WTC11 (cell line): ENCODE measurements around the gene ABCA5. TPM values are rescaled to one million over a fixed set of nuclear protein-coding genes. Genes with fewer than 3 reads are reported as not detected.

Experiments used
- ATAC-seq: fragments of 200-7000 bp; cut with Tn5 transposase; 2 replicates; pipeline ENCODE4 v1.10.0; 2021; ENCODE audit warnings: mild to moderate bottlenecking, moderate library complexity
- CTCF ChIA-PET: fragments of 300-600 bp; sonication (Branson Sonifier 250); formaldehyde crosslinking; loops from one replicate; lab custom pipeline; 2021; ENCODE audit warnings: antibody characterized with exemption; lab: Charles Lee
- POLR2A ChIA-PET: fragments of 350-600 bp; sonication (Branson Sonifier 250); formaldehyde crosslinking; loops from one replicate; lab custom pipeline; 2021; ENCODE audit warnings: antibody characterized with exemption; lab: Charles Lee
- DNase-seq: peaks from one replicate; pipeline ENCODE4 v3.0.0; 2021; ENCODE audit warnings: low spot score
- H3K27ac Mint-ChIP-seq: 2 replicates; pipeline ENCODE4 v1.8.0; 2021; ENCODE audit warnings: mixed read lengths
- H3K27me3 Mint-ChIP-seq: 2 replicates; pipeline ENCODE4 v1.8.0; 2021; ENCODE audit warnings: low read depth, mild to moderate bottlenecking, moderate library complexity, mixed read lengths
- H3K36me3 Mint-ChIP-seq: 2 replicates; pipeline ENCODE4 v1.8.0; 2021; ENCODE audit warnings: mixed read lengths
- H3K4me1 Mint-ChIP-seq: 2 replicates; pipeline ENCODE4 v1.8.0; 2022; ENCODE audit warnings: mixed read lengths
- H3K4me3 Mint-ChIP-seq: 2 replicates; pipeline ENCODE4 v1.8.0; 2021; ENCODE audit warnings: mild to moderate bottlenecking, moderate library complexity, mixed read lengths
- H3K9me3 Mint-ChIP-seq: 2 replicates; pipeline ENCODE4 v1.8.0; 2021; ENCODE audit warnings: mixed read lengths
- ATF2 ChIP-seq: sonication (generic); formaldehyde crosslinking; IDR thresholded peaks from 2 replicates; pipeline ENCODE4 v1.8.1; 2022; ENCODE audit warnings: low read depth, missing genetic modification reagents, borderline replicate concordance
- CBFB ChIP-seq: sonication (generic); formaldehyde crosslinking; IDR thresholded peaks from 2 replicates; pipeline ENCODE4 v1.8.1; 2022; ENCODE audit warnings: mild to moderate bottlenecking, low read depth, missing genetic modification reagents
- CREM ChIP-seq: sonication (generic); formaldehyde crosslinking; IDR thresholded peaks from 2 replicates; pipeline ENCODE4 v1.8.1; 2022; ENCODE audit warnings: mild to moderate bottlenecking, missing genetic modification reagents, moderate library complexity
- ERG ChIP-seq: fragments of 250-450 bp; sonication (Bioruptor Pico); IDR thresholded peaks from 2 replicates; pipeline ENCODE4 v1.8.0; 2021; ENCODE audit warnings: mild to moderate bottlenecking
- ETV6 ChIP-seq: sonication (generic); formaldehyde crosslinking; IDR thresholded peaks from 2 replicates; pipeline ENCODE4 v1.8.1; 2022; ENCODE audit warnings: mild to moderate bottlenecking, missing genetic modification reagents
- GRHL2 ChIP-seq: fragments of 250-450 bp; sonication (Bioruptor Pico); IDR thresholded peaks from 2 replicates; pipeline ENCODE4 v1.8.0; 2022; ENCODE audit warnings: mild to moderate bottlenecking, moderate library complexity; ENCODE audit not compliant: insufficient replicate concordance, severe bottlenecking
- GTF2I ChIP-seq: fragments of 250-450 bp; sonication (Bioruptor Pico); conservative IDR thresholded peaks from 2 replicates; pipeline ENCODE4 v1.4.0; 2021; ENCODE audit warnings: mild to moderate bottlenecking
- JAZF1 ChIP-seq: fragments of 250-450 bp; sonication (Bioruptor Pico); IDR thresholded peaks from 2 replicates; pipeline ENCODE4 v1.9.0; 2021; ENCODE audit warnings: moderate library complexity, mild to moderate bottlenecking, inconsistent platforms
- NFE2L1 ChIP-seq: sonication (generic); formaldehyde crosslinking; IDR thresholded peaks from 2 replicates; pipeline ENCODE4 v1.8.1; 2023; ENCODE audit warnings: missing genetic modification reagents
- NR3C1 ChIP-seq: sonication (generic); formaldehyde crosslinking; conservative IDR thresholded peaks from 2 replicates; pipeline ENCODE4 v1.8.1; 2023; ENCODE audit warnings: low read depth, mild to moderate bottlenecking, missing genetic modification reagents
- PRRX2 ChIP-seq: fragments of 250-450 bp; sonication (Bioruptor Pico); IDR thresholded peaks from 2 replicates; pipeline ENCODE4 v1.8.0; 2021; ENCODE audit warnings: mild to moderate bottlenecking
- RORB ChIP-seq: fragments of 250-450 bp; sonication (Bioruptor Pico); IDR thresholded peaks from 2 replicates; pipeline ENCODE4 v1.9.0; 2021; ENCODE audit warnings: mild to moderate bottlenecking
- SMAD4 ChIP-seq: sonication (generic); formaldehyde crosslinking; IDR thresholded peaks from 2 replicates; pipeline ENCODE4 v1.8.0; 2022; ENCODE audit warnings: mild to moderate bottlenecking, missing genetic modification reagents
- SP1 ChIP-seq: sonication (generic); formaldehyde crosslinking; conservative IDR thresholded peaks from 2 replicates; pipeline ENCODE4 v1.8.1; 2022; ENCODE audit warnings: missing genetic modification reagents
- ZBTB21 ChIP-seq: sonication (generic); formaldehyde crosslinking; IDR thresholded peaks from 2 replicates; pipeline ENCODE4 v1.8.1; 2023; ENCODE audit warnings: mild to moderate bottlenecking, missing genetic modification reagents, borderline replicate concordance
- ZNF425 ChIP-seq: fragments of 250-450 bp; sonication (Bioruptor Pico); conservative IDR thresholded peaks from 2 replicates; pipeline ENCODE4 v1.9.0; 2021; ENCODE audit warnings: mild to moderate bottlenecking
- total RNA-seq: library from RNA; stranded (reverse); gene quantifications from 3 replicates; pipeline ENCODE4 v1.2.3, GENCODE V29; 2021
- TF ChIP-seq, protein P1 (sequence below): sonication (generic); formaldehyde crosslinking; conservative IDR thresholded peaks from 2 replicates; pipeline ENCODE4 v1.8.1; 2022; ENCODE audit warnings: mild to moderate bottlenecking, missing genetic modification reagents
- TF ChIP-seq, protein P2 (sequence below): sonication (generic); formaldehyde crosslinking; IDR thresholded peaks from 2 replicates; pipeline ENCODE4 v1.8.0; 2023; ENCODE audit warnings: missing genetic modification reagents, mild to moderate bottlenecking, borderline replicate concordance
- TF ChIP-seq, protein P3 (sequence below): fragments of 250-450 bp; sonication (Bioruptor Pico); IDR thresholded peaks from 2 replicates; pipeline ENCODE4 v1.9.0; 2021; ENCODE audit warnings: mild to moderate bottlenecking

The ABCA5 gene
- total RNA-seq, 1 experiment from 2014 or later, result 1.8 TPM

DNA sequence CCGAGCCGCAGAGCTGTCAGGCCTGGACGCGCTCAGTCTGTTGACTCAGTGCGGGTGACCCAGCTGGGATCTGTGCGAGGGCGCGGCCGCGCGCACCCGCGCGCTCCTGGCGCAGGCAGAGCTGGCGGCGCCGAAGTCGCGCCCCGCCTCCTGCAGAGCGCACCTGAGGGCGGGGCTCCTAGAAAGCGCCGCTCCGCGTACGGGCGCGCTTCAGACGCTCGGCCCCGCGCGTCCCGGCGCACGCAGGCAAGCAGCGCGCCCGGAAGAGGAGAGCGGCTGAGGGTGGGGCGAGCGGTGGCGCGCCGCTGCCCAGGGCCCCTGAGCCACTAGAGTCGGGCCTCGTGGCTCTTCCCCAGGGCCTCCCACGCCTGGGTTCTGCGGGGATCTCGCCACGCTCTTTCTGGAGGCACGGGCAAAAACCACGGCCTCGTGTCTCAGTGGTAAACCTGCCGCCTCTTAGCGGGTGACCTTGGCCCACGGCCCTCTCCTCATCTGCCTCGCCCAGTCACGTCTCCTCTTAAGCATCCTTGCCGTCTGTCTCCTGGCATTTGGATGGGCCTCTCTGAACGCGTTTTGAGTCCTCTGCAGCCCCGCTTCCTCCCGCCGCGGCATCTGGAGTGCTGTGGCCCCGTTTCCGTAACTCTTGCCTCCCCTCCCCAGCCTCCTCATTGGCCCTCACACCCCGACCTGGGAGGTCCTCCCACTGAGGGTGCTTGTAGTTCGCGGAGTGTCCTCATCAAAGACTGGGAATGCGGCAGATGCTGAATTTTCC, at the start of gene ABCA5 (continued):
- TF ChIP-seq, protein P1, sequence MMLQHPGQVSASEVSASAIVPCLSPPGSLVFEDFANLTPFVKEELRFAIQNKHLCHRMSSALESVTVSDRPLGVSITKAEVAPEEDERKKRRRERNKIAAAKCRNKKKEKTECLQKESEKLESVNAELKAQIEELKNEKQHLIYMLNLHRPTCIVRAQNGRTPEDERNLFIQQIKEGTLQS, result no peak
- TF ChIP-seq, protein P2, sequence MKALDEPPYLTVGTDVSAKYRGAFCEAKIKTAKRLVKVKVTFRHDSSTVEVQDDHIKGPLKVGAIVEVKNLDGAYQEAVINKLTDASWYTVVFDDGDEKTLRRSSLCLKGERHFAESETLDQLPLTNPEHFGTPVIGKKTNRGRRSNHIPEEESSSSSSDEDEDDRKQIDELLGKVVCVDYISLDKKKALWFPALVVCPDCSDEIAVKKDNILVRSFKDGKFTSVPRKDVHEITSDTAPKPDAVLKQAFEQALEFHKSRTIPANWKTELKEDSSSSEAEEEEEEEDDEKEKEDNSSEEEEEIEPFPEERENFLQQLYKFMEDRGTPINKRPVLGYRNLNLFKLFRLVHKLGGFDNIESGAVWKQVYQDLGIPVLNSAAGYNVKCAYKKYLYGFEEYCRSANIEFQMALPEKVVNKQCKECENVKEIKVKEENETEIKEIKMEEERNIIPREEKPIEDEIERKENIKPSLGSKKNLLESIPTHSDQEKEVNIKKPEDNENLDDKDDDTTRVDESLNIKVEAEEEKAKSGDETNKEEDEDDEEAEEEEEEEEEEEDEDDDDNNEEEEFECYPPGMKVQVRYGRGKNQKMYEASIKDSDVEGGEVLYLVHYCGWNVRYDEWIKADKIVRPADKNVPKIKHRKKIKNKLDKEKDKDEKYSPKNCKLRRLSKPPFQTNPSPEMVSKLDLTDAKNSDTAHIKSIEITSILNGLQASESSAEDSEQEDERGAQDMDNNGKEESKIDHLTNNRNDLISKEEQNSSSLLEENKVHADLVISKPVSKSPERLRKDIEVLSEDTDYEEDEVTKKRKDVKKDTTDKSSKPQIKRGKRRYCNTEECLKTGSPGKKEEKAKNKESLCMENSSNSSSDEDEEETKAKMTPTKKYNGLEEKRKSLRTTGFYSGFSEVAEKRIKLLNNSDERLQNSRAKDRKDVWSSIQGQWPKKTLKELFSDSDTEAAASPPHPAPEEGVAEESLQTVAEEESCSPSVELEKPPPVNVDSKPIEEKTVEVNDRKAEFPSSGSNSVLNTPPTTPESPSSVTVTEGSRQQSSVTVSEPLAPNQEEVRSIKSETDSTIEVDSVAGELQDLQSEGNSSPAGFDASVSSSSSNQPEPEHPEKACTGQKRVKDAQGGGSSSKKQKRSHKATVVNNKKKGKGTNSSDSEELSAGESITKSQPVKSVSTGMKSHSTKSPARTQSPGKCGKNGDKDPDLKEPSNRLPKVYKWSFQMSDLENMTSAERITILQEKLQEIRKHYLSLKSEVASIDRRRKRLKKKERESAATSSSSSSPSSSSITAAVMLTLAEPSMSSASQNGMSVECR (CRISPR knock-in tag), result no peak
- TF ChIP-seq ATF2 (no peak), PRRX2 (no peak; the same call in 1 of the 2 replicates), ETV6 (CRISPR knock-in tag) (no peak), RORB (CRISPR knock-in tag) (no peak), NR3C1 (CRISPR knock-in tag) (0 out of 2 replicates have a peak, but pooled peaks have one; percentile 68), GRHL2 (CRISPR knock-in tag) (no peak), GTF2I (CRISPR knock-in tag) (no peak), CBFB (CRISPR knock-in tag) (no peak)
- TF ChIP-seq, protein P3, sequence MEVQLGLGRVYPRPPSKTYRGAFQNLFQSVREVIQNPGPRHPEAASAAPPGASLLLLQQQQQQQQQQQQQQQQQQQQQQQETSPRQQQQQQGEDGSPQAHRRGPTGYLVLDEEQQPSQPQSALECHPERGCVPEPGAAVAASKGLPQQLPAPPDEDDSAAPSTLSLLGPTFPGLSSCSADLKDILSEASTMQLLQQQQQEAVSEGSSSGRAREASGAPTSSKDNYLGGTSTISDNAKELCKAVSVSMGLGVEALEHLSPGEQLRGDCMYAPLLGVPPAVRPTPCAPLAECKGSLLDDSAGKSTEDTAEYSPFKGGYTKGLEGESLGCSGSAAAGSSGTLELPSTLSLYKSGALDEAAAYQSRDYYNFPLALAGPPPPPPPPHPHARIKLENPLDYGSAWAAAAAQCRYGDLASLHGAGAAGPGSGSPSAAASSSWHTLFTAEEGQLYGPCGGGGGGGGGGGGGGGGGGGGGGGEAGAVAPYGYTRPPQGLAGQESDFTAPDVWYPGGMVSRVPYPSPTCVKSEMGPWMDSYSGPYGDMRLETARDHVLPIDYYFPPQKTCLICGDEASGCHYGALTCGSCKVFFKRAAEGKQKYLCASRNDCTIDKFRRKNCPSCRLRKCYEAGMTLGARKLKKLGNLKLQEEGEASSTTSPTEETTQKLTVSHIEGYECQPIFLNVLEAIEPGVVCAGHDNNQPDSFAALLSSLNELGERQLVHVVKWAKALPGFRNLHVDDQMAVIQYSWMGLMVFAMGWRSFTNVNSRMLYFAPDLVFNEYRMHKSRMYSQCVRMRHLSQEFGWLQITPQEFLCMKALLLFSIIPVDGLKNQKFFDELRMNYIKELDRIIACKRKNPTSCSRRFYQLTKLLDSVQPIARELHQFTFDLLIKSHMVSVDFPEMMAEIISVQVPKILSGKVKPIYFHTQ (CRISPR knock-in tag), result no peak

DNA sequence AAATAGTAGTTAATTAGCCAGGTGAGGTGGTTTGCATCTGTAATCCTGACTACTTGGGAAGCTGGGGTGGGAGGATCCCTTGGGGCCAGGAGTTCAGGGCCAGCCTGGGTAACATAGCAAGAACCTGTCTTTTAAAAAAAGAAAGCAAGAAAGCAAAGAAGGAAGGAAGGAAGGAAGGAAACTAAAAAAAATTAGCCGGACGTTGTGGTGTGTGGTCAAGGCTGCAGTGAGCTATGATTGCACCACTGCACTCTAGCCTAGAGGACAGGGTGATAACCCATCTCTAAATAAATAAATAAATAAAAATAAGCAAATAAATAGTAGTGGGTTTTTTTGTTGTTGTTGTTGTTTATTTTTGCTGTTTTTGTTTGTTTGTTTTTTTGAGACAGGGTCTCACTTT, 48.3 kb upstream of the ABCA5 start:
- H3K36me3 Mint-ChIP-seq, result no peaks in the 10 kb centered on the region
- no peak overlapping the region for H3K4me3 Mint-ChIP-seq
- H3K9me3 Mint-ChIP-seq, result no peaks in the 10 kb centered on the region; the same call in 1 of the 2 replicates
- ChIA-PET CTCF (no interaction called here), POLR2A (no interaction called here)
- ATAC-seq, result no peak
- no peak overlapping the region for H3K27ac Mint-ChIP-seq
- DNase-seq, result no peak
- peaks cover 19% of the 10 kb centered on the region for H3K4me1 Mint-ChIP-seq
- H3K27me3 Mint-ChIP-seq, result no peaks in the 10 kb centered on the region
- TF ChIP-seq SP1 (CRISPR knock-in tag), result no peak
- TF ChIP-seq ATF2, result no peak
- TF ChIP-seq NFE2L1 (CRISPR knock-in tag), result no peak
- no peak for TF ChIP-seq JAZF1 (CRISPR knock-in tag)
- no peak for TF ChIP-seq SMAD4
- no peak for TF ChIP-seq GRHL2 (CRISPR knock-in tag)
- no peak for TF ChIP-seq ZBTB21 (CRISPR knock-in tag)
- no peak for TF ChIP-seq ZNF425 (CRISPR knock-in tag)
- no peak for TF ChIP-seq CREM (CRISPR knock-in tag)
- TF ChIP-seq PRRX2, result no peak
- no peak for TF ChIP-seq ERG
